Gastrocnemius medialis (tissue), 4 donors: ENCODE data around the gene DYRK1B. TPM values are rescaled to one million over a fixed set of nuclear protein-coding genes. Genes with fewer than 3 reads are reported as not detected.

Experiments used
- ATAC-seq, 2 donors: fragments of 150-250 bp; one replicate each; pipeline ENCODE4 v1.9.1; 2016
- DNase-seq, 2 donors: peaks; one replicate each; pipeline ENCODE4 v3.0.0-alpha.2; 2019
- H3K27ac ChIP-seq, 4 donors: fragments of 200-600 bp; sonication (generic); 1 replicate in 1 of 4; 2 replicates in 3 of 4; pipeline ENCODE4 v1.5.1; 2016 to 2018; ENCODE audit warnings: mild to moderate bottlenecking in 2 of 4, moderate library complexity in 1 of 4
- H3K27me3 ChIP-seq, 3 donors: fragments of 200-600 bp; sonication (generic) in 2 of 3; 1 replicate in 1 of 3; 2 replicates in 2 of 3; pipeline versions ENCODE4 v1.5.1 to v1.6.0; 2016 to 2019; ENCODE audit warnings: mild to moderate bottlenecking in 1 of 3, moderate library complexity in 1 of 3
- H3K36me3 ChIP-seq, 2 donors: fragments of 200-600 bp; sonication (generic) in 1 of 2; one replicate each; pipeline ENCODE4 v1.5.1; 2017 to 2018
- H3K4me1 ChIP-seq, 2 donors: fragments of 200-600 bp; sonication (generic) in 1 of 2; one replicate each; pipeline ENCODE4 v1.5.1; 2016 to 2017; ENCODE audit warnings: mild to moderate bottlenecking in 2 of 2
- H3K4me3 ChIP-seq, 4 donors: fragments of 200-600 bp; sonication (generic) in 3 of 4; 1 replicate in 1 of 4; 2 replicates in 3 of 4; pipeline ENCODE4 v1.5.1; 2016 to 2019; ENCODE audit warnings: mild to moderate bottlenecking in 2 of 4
- H3K9me3 ChIP-seq, 3 donors: fragments of 200-600 bp; sonication (generic) in 2 of 3; 1 replicate in 1 of 3; 2 replicates in 2 of 3; pipeline ENCODE4 v1.5.1; 2016 to 2019
- POLR2A ChIP-seq, 2 donors: fragments of 450-650 bp; IDR thresholded peaks; one replicate each; pipeline ENCODE4 v1.6.1; 2017; ENCODE audit warnings: antibody characterized with exemption in 2 of 2, mild to moderate bottlenecking in 2 of 2, moderate library complexity in 2 of 2
- in situ Hi-C, 4 donors: fragments of 200-750 bp; cut with MboI; loops; one replicate each; pipeline versions ENCODE4 v1.15.0 to v1.8.0; 2017; ENCODE audit warnings: low sequenced_read_pairs in 4 of 4
- intact Hi-C: fragments of 100-400 bp; cut with DNase I; formaldehyde crosslinking; loops from one replicate; pipeline ENCODE4 v1.15.1; 2023; ENCODE audit warnings: low total_unique reads
- total RNA-seq, 4 donors: library from RNA; depleted of rRNA; stranded (reverse); fragments of >200 nt; gene quantifications; one replicate each; pipeline versions ENCODE4 v1.1.0 to v1.2.3, GENCODE V29; 2016
- TF ChIP-seq, protein P1 (sequence below), 5 experiments: fragments of 450-650 bp in 3 of 5; fragments of 200-600 bp in 2 of 5; sonication (generic) in 2 of 5; IDR thresholded peaks in 4 of 5; conservative IDR thresholded peaks in 1 of 5; 1 replicate in 4 of 5; 2 replicates in 1 of 5; pipeline ENCODE4 v1.5.1; 2016 to 2019; ENCODE audit warnings: antibody characterized with exemption in 5 of 5, mild to moderate bottlenecking in 3 of 5, moderate library complexity in 3 of 5

DYRK1B gene
- total RNA-seq, 4 donors from 2014 or later = 39.6 to 68.7 (median 61.8) TPM

GRCh38 chr19:39826311-39826945 is 7.5 kb downstream of the DYRK1B start:
- Histone ChIP-seq H3K9me3 (no peaks in the 10 kb centered on the region), H3K27ac (peak overlapping the region; percentile 84 to 99 (median 92)), H3K27me3 (no peaks in the 10 kb centered on the region), H3K36me3 (peaks cover 0 to 55% of the 10 kb centered on the region in 2 donors), H3K4me3 (no peak overlapping the region), H3K4me1 (peaks cover 33 to 60% of the 10 kb centered on the region in 2 donors)
- in situ Hi-C loops (loop anchor here in 2 of 4 donors (25.0 kb wide), 2 partner anchors 289 to 389 kb away; partner anchors contain the start of genes RPS16 (in 2 of the 2), SUPT5H (in 2 of the 2), EID2 (in 1 of the 2) and EID2B (in 1 of the 2)), intact Hi-C loops (loop anchor here (10.0 kb wide), 1 partner anchor 438 kb away; no protein-coding TSS in a partner anchor)
- ATAC-seq (no peak), DNase-seq (no peak)
- TF ChIP-seq, protein P1, sequence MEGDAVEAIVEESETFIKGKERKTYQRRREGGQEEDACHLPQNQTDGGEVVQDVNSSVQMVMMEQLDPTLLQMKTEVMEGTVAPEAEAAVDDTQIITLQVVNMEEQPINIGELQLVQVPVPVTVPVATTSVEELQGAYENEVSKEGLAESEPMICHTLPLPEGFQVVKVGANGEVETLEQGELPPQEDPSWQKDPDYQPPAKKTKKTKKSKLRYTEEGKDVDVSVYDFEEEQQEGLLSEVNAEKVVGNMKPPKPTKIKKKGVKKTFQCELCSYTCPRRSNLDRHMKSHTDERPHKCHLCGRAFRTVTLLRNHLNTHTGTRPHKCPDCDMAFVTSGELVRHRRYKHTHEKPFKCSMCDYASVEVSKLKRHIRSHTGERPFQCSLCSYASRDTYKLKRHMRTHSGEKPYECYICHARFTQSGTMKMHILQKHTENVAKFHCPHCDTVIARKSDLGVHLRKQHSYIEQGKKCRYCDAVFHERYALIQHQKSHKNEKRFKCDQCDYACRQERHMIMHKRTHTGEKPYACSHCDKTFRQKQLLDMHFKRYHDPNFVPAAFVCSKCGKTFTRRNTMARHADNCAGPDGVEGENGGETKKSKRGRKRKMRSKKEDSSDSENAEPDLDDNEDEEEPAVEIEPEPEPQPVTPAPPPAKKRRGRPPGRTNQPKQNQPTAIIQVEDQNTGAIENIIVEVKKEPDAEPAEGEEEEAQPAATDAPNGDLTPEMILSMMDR (IDR thresholded peaks at IDR 0.05 in 4 of 5, conservative IDR thresholded peaks at IDR 0.05 in 1 of 5) = no peak
- no peak for TF ChIP-seq POLR2A (IDR thresholded peaks at IDR 0.05)

DNA sequence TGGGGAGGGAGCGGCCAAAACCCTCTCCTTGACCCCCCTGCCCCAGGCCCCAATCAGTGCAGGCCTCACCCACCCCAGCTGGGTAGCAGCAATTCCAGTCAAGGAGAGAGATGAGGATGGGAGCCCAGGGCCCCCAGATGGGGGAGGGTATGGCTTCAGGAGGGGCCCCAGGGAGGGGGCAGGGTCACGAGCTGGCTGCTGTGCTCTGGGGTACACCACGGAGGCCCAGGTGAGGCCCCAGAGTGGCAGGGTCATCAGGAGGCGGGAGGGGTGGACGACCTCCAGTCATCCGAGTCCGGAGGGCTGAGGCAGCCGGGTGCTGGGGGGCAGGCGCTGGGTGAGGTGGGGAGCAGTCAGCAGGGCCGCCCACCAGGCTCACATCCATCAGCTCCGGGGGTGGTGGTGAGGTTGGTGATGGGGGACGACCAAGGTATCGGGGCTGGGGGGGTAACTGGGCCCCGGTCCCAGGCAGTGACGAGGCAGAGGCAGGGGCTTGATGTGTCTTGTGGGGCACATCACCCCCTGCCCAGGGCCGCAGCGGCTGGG is 8.4 kb downstream of the DYRK1B start:
- H3K27ac ChIP-seq = peak overlapping the region; percentile 84 to 99 (median 92)
- in situ Hi-C loops (loop anchor here in 2 of 4 donors (25.0 kb wide), 2 partner anchors 288 to 388 kb away; partner anchors contain the start of genes RPS16 (in 2 of the 2), SUPT5H (in 2 of the 2), EID2 (in 1 of the 2) and EID2B (in 1 of the 2)), intact Hi-C loops (loop anchor here (10.0 kb wide), 1 partner anchor 439 kb away; no protein-coding TSS in a partner anchor)
- peaks cover 0 to 52% of the 10 kb centered on the region in 2 donors for H3K36me3 ChIP-seq
- no peak for DNase-seq
- H3K9me3 ChIP-seq = no peaks in the 10 kb centered on the region
- ATAC-seq = no peak
- TF ChIP-seq, protein P1 (IDR thresholded peaks at IDR 0.05 in 4 of 5, conservative IDR thresholded peaks at IDR 0.05 in 1 of 5) = no peak
- TF ChIP-seq POLR2A (IDR thresholded peaks at IDR 0.05) = no peak
- H3K4me3 ChIP-seq = no peak overlapping the region
- H3K27me3 ChIP-seq = no peaks in the 10 kb centered on the region
- peaks cover 35 to 59% of the 10 kb centered on the region in 2 donors for H3K4me1 ChIP-seq

DNA sequence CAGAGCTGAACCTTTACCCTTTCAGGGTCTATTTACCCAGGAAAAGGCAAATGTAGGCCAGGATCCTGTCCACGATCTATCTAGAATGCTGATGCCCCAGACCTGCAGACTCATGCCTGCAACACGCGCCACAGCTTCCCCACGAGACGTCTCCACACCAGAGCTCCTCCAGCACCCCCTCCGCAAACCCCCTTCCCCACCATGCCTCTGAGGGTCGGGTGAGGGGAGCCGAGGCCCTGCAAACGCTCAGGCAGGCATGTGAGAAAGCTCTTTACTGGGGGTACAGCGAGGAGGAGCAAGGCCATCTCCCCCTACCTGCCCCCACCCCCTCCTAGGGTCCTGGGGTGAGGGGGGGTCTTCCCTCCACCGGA is 8.9 kb downstream of the DYRK1B start:
- TF ChIP-seq, protein P1 (IDR thresholded peaks at IDR 0.05 in 4 of 5, conservative IDR thresholded peaks at IDR 0.05 in 1 of 5) = no peak
- no peak for TF ChIP-seq POLR2A (IDR thresholded peaks at IDR 0.05)
- Histone ChIP-seq H3K27me3 (no peaks in the 10 kb centered on the region), H3K36me3 (peaks cover 0 to 47% of the 10 kb centered on the region in 2 donors), H3K4me3 (peak overlapping the region in 2 of 4 donors; percentile 1 to 93), H3K9me3 (no peaks in the 10 kb centered on the region), H3K4me1 (peaks cover 41 to 62% of the 10 kb centered on the region in 2 donors), H3K27ac (peak overlapping the region; percentile 84 to 99 (median 92))
- ATAC-seq (no peak), DNase-seq (no peak)
- intact Hi-C loops = loop anchor here (10.0 kb wide), 1 partner anchor 440 kb away; no protein-coding TSS in a partner anchor
- in situ Hi-C loops = loop anchor here in 2 of 4 donors (25.0 kb wide), 2 partner anchors 288 to 388 kb away; partner anchors contain the start of genes RPS16 (in 2 of the 2), SUPT5H (in 2 of the 2), EID2 (in 1 of the 2) and EID2B (in 1 of the 2)

DNA sequence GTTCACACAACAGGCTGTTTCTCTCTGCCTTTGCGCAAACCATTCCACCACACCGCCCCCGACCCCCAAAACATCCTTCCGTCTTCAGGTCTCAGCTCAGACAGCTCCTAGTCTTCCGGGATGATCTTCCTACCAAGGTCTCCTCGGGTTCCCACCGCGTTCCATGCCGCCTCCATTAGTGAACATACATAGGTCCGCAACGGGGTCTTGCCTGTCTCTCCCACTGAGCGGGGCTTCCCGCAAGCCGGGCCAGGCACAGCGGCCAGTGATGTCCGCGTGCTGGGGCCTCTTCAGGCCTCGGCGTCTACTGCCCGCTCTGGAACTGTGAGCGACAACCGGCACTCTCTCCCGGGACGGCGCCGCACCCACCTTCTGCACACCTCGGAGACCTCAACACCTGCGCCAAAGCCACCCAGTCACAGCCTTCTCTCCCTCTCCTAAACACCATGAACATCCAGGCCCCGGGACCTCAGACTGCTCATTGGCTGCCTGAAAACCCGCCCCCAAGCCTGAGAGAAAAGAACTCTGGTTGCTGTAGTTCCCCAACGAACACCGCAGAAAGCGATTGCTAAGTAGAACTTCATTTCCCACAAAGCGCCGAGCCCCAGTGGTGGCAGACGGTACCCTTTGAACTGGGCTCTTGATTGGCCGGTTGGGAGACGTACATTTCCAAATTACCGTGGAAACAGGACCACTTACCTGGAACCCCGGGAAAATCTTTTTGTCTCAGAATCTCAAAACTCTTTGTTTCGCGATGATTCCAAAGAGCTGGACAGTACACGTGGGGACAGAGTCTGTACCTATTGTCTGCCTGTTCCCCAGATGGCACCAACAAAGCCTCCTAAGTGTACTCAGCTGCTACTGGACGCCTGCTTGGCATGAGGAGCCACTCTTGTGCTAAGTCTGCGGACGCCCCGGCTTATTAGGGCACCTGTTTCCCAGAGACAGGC is 9.5 kb downstream of the DYRK1B start:
- Histone ChIP-seq H3K27me3 (no peaks in the 10 kb centered on the region), H3K27ac (peak overlapping the region; percentile 84 to 99 (median 92)), H3K4me3 (peak overlapping the region; percentile 65 to 93 (median 84)), H3K4me1 (peaks cover 47 to 69% of the 10 kb centered on the region in 2 donors), H3K9me3 (no peaks in the 10 kb centered on the region), H3K36me3 (peaks cover 0 to 40% of the 10 kb centered on the region in 2 donors)
- ATAC-seq (peak; percentile 93 to 98), DNase-seq (peak; percentile 94 to 95)
- in situ Hi-C loops = loop anchor here in 2 of 4 donors (25.0 kb wide), 3 partner anchors 287 to 1162 kb away; partner anchors contain the start of genes RPS16 (in 2 of the 2), SUPT5H (in 2 of the 2), EID2 (in 1 of the 2) and EID2B (in 1 of the 2)
- TF ChIP-seq POLR2A (IDR thresholded peaks at IDR 0.05) = peak; percentile 80 to 92
- TF ChIP-seq, protein P1 (IDR thresholded peaks at IDR 0.05 in 4 of 5, conservative IDR thresholded peaks at IDR 0.05 in 1 of 5) = peak in 2 of 5 experiments; percentile 28 to 32
- intact Hi-C loops = loop anchor here (10.0 kb wide), 1 partner anchor 440 kb away; no protein-coding TSS in a partner anchor
